ENCODE data around the gene GSN.
A peak's percentile ranks its signal among the peaks of the same experiment; 100 is the strongest.

Gene GSN

DNA sequence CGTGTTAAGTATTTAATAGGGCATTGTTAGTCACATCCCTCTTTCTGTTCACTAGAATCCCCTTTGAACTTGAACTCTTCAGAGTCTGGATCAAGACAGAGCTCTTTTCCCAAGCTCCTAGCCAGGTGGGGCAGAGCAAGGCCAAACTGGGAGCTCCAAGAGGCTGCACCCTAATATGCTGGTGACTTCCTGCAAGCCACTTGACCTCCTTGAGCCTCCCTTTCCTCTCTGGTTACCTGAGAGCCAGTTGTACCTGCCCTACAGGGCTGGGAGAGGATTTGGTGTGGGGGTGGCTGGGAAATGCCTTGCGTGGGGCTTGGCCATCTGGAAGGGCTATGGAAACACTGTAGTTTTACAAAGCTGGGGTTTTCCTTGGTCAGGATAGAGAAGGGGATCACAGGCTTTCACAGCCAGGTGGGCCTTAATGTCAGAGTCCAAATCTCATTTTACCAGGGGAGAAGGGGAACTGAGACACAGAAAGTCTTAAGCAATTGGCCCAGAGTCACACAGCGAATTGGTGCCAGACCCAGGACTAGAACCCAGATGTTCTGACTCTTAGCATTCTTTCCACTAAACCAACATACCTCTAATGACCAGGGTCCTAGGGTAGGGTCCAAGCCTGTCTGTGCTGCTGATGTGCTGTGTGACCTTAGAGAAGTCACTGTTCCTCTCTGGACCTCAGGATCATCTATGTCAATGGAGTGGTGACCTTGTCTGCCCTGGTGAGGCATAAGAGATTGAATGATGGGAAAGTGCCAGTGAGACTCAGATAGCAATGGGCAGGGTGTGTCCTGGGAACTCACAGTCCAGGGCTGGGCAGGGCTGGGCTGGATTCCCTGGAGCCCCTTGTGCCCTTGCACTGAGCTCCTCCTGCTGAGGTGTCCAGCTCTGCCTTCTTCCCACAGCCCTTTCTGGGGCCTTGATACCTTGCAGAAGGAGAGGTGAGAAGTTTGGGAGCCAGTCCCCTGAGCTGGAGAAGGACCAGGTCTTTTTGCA is 35.8 kb downstream of the GSN start:
- DNase-seq (ENCODE audit: low spot score), result no peak

DNA sequence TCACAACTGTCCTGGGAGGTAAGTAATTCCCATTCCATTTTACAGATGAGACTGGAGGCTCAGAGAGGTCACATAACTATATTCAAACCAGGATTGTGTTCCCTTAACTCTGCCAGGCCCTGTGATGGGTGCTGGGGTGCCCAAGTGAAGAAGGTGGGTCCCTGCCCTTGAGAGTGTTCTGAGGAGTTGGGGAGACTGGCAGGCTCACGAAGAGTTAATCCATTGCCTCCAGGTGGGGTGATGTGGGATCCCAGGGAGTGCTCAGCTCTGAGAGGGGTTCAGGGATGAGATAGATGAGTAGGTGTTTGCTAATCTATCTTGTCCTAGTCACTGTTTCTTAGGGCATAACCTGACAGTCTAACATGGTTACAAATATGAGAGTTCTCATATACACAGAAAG is 36.7 kb downstream of the GSN start:
- DNase-seq (ENCODE audit: low spot score), result no peak

DNA sequence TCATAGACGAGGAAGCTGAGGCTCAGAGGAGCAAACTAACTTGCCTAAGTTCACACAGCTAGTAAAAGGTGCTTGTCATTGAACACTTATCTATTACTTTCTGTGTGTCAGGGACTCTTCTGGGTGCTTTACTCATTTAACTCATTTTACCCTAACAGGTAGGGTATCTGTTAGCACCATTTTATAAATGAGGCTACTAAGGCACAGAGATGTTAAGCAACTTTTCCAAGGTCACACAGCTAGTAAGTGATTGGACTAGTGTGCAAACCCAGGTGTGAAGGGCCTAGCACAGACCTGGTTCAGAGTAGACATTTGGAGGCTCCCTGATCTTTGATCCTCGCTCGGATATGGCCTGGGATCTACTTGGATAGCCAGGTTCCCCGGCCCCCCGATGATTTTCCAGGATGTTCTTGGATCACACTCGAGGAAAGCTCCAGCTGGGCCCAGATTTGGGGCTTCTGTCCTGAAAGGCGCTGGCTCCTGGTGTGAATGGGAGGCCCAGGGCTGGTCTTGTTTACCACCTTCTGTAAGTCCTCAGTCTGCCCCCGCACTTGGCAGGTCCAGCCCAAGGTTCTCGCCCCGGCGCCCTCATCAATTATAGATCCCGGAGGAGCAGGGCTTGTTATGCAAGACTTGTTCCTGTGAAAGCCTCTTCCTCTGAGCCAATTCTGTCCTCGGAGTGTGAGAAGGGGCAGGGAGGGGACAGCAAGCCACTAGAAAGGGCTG is 37.5 kb downstream of the GSN start:
- no peak for DNase-seq (ENCODE audit: low spot score)

DNA sequence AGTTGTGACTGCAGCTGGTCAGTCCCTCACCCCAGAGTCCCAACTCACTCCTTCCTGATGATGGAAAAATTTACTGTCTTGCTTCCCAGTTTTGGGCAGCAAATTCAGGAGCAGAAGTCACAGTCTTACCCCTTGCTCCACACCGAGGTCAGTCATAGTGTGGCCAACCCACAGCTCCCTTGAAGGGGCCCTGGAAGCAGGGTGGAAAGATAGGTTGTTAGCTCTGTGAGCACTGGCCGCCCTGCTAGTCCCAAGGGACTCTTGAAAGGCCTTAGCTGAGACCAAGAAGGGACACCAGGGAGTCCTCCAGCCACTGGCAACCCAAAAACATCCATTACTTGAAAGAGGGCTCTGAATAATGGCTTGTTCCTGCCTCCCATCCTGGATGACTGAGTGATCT is 40.0 kb downstream of the GSN start:
- no peak for DNase-seq (ENCODE audit: low spot score)

DNA sequence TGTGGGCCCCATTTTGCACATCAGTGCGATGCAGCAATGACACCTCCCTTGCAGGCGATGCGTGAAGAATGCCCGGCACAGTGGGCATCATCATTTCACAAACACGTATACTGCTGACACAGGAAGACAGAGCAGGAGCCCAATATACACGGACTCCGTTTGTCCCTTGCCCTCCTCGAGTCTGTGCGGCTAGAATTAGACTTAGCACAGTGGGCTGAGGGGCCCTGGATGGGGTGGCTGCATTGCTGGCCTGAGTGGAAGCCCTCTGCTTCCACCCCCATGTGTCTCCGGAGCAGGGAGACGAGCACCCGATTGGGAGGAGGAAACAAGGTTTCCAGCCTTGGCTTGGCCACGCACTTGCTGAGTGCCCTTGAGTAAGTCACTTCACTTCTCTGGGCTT is 40.8 kb downstream of the GSN start:
- no peak for DNase-seq (ENCODE audit: low spot score)

DNA sequence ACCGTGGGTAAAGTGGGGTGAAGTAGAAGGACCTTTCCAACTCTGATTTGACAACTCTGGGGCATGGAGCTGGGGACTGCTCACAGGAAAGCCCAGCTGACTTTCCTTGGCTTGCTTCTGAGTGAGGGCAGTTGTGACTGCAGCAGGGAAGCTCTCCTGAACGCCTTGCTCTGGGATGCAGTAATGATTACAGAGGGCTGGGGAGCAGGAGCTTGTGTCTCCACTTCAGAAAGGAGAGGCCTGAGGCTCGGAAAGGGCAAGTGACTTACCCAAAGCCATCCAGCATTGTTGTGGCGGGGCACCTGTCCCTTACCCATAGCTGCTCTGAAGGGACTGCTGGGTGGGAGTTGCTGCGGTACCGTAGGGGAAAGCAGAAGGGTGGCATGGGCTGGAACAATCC is 41.2 kb downstream of the GSN start:
- DNase-seq (ENCODE audit: low spot score), result no peak

DNA sequence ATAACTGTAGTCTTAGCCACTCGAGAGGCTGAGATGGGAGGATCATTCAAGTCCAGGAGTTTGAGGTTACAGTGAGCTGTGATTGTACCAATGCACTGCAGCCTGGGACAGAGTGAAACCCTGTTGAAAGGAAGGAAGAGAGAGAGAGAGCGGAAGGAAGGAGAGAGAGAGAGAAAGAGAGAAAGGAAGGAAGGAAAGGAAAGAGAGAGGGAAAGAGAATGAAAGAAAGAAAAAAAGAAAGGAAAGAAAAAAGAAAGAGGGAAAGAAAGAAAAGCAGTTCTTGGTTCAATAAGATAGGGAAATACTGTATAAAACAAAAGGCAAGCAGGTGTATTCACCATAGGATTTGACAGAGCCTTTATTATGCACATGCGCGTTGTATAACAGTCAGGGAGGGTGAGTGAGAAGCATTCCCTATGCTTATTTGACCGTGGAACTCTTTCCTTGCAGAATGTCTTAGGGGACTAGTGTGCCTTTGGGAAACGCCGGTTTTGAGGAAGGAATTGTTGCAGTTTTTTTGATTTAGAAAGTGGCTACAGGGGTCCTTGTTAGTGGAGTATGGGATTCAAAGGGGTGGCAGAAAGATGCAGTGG is 42.0 kb downstream of the GSN start:
- DNase-seq (ENCODE audit: low spot score), result no peak

DNA sequence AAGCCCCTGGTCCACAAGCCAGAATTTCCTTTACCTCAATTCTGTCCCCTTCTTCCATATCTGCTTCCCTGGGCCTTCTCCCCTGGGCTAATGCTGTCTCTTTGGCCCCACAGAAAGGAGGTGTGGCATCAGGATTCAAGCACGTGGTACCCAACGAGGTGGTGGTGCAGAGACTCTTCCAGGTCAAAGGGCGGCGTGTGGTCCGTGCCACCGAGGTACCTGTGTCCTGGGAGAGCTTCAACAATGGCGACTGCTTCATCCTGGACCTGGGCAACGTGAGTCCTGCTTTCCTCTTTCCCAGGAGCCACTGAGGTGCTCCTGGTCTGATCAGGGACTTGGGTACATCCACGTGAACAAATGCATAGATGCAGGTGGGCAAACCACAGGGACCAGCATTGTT is 42.6 kb downstream of the GSN start:
- no peak for DNase-seq (ENCODE audit: low spot score)

DNA sequence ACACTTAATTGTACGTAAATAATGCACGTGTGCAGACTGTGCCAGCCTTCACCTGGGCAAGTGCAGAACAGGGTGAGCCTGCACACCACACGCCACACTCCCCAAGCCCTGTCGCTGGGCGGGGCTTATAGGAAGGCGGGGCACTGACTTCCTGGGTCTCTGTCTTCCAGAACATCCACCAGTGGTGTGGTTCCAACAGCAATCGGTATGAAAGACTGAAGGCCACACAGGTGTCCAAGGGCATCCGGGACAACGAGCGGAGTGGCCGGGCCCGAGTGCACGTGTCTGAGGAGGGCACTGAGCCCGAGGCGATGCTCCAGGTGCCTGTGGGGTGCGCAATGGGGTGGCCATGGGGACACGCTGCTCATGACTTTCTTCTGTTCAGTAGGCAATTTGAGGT is 44.2 kb downstream of the GSN start:
- DNase-seq (ENCODE audit: low spot score), result no peak

DNA sequence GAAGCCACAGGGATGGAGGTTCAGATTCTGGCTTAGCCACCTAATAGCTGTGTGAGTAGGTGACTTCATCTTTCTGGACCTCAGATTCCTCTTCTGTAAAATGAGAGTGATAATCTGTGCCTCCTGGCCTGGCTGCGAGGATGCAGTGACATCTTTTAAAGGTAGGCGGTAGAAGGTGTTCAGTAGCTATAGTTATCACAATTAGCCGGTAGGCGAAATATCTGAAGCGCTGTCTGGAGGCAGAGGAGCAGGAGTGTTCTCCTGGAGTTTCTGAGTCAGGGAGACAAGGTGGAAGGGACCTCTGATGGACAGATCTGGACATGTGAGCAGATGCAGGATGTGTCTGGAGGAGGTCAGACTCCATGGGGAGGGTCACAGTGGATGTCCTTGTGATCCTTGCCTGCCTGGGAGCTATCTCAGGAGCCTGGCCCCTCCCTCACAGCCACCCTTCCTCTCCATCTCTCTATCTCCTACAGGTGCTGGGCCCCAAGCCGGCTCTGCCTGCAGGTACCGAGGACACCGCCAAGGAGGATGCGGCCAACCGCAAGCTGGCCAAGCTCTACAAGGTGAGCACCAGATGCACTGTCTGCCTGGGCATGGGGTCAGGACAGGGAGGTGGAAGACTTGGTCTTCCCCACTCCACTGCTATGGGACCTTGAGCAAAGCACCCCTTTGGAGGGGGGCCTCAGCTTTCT is 45.6 kb downstream of the GSN start:
- no peak for DNase-seq (ENCODE audit: low spot score)

DNA sequence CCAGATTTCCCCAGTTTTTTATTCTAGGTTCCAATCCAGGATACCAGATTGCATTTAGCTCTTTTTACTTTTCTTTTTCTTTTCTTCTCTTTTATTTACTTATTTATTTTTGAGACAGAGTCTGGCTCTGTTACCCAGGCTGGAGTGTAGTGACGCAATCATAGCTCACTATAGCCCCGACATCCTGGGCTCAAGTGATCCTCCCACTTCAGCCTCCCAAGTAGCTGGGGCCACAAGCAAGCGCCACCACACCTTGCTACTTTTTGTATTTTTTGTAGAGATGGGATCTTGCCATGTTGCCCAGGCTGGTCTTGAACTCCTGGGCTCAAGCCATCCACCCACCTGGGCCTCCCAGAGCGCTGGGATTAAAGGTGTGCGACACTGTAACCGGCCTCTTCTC is 48.4 kb downstream of the GSN start:
- DNase-seq (ENCODE audit: low spot score), result no peak

DNA sequence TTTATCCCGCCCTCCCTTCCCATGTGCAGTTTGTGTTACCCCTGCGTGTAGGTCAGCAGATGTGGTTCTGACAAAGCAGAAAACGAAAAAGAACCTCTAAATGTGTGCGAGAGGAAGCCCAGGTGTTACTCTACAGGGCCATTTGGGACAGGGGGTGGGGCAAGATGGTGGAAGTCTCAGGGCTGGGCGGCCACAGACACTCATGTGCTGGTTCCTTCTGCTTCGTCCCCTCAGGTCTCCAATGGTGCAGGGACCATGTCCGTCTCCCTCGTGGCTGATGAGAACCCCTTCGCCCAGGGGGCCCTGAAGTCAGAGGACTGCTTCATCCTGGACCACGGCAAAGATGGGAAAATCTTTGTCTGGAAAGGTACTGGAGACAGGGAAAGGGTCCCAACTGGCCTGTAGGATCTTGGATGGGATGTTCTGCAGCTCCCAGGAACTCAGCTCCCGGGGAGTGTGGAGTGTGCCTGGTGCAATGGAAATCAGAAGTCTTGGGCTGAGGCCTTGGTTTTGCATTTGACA is 49.0 kb downstream of the GSN start:
- no peak for DNase-seq (ENCODE audit: low spot score)

DNA sequence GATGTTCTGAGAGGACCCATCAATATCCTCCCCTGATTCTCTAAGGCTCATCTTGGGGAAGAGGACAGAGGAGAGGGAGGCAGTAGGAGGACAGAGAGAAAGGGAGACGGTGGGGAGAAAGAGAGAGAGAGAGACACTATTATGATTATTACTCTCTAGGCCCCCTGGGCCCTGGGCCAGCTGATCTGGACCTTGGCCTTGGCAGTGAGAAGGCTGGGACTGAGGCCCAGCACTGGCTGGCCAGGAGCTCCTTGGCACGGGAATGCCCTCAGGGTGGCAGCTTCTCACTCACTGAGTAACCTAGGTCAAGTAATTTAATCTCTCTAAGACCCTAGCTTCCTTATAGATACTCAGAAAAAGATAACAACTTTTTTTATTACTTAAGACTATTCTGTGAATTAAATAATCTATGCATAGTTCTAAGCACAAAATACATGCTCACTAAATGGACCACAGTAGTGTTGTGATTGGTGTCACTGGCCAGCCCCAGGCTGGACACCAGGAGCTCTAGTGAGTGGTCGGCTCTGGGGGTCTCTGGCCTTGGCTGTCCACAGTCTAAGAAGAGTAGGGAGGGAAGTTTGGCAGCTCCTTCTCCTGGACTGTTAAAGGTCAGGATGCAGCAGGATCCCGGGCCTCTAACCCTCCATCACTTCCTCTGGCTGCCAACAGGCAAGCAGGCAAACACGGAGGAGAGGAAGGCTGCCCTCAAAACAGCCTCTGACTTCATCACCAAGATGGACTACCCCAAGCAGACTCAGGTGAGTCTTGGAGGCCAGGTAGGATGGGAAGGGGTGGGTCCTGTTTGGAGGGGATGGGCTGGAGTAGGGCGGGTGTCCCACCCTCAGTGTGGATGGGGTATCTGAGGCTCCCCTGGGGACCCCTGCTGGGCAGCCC is 50.0 kb downstream of the GSN start:
- no peak for DNase-seq (ENCODE audit: low spot score)

DNA sequence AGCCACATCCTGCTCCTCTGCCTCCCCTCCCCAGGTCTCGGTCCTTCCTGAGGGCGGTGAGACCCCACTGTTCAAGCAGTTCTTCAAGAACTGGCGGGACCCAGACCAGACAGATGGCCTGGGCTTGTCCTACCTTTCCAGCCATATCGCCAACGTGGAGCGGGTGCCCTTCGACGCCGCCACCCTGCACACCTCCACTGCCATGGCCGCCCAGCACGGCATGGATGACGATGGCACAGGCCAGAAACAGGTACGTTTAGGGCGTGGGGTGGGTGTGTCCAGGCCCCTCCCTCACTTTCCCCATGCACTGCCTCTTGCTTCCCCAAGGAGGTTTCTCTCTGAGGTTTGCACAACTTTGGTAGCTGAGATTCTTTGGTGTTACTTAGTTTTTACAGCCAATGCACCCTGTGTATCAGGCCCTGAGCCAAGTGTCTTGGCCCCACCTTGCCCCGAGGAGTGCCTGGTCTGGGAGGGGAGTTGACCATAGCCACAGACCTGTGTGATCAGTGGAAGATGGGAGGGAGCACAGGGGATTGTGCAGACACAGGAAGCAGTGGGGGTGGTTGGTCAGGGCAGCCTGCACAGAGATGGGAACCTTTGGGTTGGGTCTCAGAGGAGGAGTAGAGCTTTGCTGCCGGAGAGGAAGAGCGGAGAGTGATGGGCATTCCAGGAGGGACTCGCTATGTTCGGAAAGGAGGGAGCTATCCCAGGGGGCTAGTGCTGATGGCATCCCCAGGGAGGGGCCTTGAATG is 50.8 kb downstream of the GSN start:
- DNase-seq (ENCODE audit: low spot score), result no peak

DNA sequence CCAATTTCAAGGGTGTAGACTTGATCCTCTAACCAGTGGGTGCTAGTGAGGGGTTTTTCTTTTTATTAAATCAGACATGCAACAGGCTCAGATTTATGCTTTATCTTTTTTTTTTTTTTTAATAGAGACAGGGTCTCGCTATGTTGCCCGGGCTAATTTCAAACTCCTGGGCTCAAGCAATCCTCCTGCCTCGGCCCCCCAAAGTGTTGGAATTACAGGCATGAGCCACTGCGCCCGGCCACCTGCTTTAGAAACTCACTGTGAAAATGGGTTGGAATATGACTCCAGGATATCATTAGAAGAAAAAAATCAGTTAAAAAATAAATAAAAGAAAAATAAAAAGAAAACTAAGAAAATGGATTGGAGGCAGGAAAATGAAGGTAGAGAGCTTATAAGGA is 51.4 kb downstream of the GSN start:
- DNase-seq (ENCODE audit: low spot score), result no peak

DNA sequence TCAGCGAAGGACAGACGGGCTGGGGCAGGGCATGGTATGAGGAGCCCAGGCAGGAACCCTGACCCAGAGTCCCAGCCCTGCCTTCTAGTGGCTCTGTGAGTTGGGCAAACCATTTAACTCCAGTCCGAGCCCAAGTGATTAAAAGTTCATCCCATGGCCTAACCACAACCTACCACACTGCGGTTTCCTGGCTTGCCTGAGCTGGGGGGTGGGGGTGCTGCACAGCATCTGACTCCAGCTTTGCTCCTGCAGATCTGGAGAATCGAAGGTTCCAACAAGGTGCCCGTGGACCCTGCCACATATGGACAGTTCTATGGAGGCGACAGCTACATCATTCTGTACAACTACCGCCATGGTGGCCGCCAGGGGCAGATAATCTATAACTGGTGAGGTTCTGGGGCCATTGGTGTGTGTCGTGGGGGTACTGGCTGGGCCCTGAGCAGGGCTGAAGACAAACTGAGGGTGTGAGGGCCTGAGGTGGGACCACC is 53.1 kb downstream of the GSN start:
- peak; percentile 20 for DNase-seq (ENCODE audit: low spot score)

DNA sequence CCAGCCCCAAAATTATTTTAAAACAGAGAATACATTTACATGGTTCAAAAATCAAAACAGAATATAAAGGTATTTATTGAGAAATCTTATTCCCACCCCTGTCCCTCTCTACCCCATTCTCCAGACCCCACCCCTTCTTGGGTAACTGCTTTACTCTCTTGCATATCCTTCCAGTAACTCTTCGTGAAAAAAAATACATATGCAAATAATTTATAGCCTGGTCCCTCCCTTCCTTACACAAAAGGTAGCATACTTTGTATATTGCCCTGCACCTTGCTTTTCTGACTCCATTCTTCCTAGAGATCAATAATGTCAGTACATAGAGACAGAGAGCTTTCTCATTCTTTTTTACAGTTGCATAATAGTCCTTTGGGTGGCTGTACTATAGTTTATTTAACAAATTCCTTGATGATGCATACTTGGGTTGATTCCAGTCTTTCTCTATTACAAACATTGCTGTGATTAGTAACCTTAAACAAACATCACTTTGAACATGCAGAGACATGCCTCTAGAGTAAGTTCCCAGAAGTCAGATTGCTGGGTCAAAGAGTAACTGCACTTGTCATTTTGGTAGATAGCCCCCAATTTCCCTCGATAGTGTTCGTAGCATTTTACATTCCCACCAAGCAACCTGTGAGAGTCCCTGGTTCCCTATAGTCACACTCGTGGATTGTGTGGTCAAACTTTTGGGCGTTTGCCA is 54.2 kb downstream of the GSN start:
- no peak for DNase-seq (ENCODE audit: low spot score)

DNA sequence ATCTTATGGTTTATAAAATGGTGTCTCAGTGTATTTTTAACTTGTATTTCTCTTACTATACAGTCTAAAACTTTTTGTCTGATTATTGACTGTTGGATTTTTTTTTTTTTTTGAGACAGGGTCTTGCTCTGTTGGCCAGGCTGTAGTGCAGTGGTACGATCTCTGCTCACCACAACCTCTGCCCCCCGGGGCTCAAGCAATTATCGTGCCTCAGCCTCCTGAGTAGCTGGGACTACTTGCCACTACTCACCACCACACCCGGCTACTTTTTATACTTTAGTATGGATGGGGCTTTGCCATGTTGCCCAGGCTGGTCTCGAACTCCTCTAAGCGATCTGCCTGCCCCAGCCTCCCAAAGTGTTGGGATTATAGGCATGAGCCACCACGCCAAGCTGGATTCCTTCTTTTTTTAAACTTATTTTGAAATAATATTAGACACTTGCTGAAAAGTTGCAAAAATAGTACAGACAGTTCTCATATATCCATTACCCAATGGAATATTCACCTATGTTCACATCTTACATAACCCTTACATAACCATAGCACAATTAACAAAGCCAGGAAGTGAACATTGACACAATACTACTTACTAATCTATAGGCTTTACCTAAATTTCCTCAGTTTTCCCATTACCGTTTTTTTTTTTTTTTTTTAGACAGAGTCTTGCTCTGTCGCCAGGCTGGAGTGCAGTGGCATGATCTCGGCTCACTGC is 54.9 kb downstream of the GSN start:
- no peak for DNase-seq (ENCODE audit: low spot score)

Measured in CD4-positive, alpha-beta T cell treated with Interleukin-2 at 100 ng/mL for 4 hours (primary cell).